Right lobe of liver (tissue), 5 donors: Measurements from ENCODE around the gene KBTBD12. TPM values are rescaled to one million over a fixed set of nuclear protein-coding genes. Genes with fewer than 3 reads are reported as not detected.

ENCODE experiments used
- small RNA-seq, 2 experiments: library from RNA; depleted of rRNA; stranded (forward); fragments of <200 nt; gene quantifications; one replicate each; pipeline ENCODE3, GENCODE V24; 2016
- total RNA-seq, 6 experiments: library from RNA; depleted of rRNA in 2 of 6; stranded (reverse); fragments of >200 nt in 2 of 6; fragmentation: NEBNext Ultra II Directional in 3 of 6; extraction: Animal tissue kit (Norgen Biotek cat#: 25700) in 3 of 6; gene quantifications; one replicate each; pipeline versions ENCODE4 v1.1.0 to v1.2.4, GENCODE V29; 2016 to 2023
- donor health status: DM: no; HTN: no; CAD: no.
- donor health status: DM: no; HTN: no; CAD: no.
- donor health status: DM: no; HTN: yes; CAD: no.
- donor health status: DM: no; HTN: yes; CAD: no.

The KBTBD12 gene
- total RNA-seq, 6 experiments from 2014 or later: 0.22 TPM; not detected in 5

Small RNA genes lying within 50 kb of the gene (small RNA-seq; reads per million reads assigned to genes)
- gene RNA5SP139: 0 to 0.29 reads per million in 2 experiments

Other genes starting within 250 kb of the KBTBD12 start
- gene ABTB1, start 242.3 kb upstream of the KBTBD12 start, total RNA-seq: 10 to 100 TPM in 5 of 6 experiments, 1 to 10 TPM in 1; 9.4 to 20.3 (median 12.2) TPM
- gene MGLL, start 92.7 kb upstream of the KBTBD12 start, total RNA-seq: 100 to 1,000 TPM in 5 of 6 experiments, 10 to 100 TPM in 1; 97.0 to 168 (median 115) TPM
- gene SEC61A1, start 137.2 kb downstream of the KBTBD12 start, total RNA-seq: 100 to 1,000 TPM; 120 to 187 (median 151) TPM
- gene RUVBL1, start 208.6 kb downstream of the KBTBD12 start, total RNA-seq: 10 to 100 TPM in 5 of 6 experiments, 1 to 10 TPM in 1; 8.6 to 20.3 (median 12.9) TPM
- 10 to 100 TPM; 10.1 to 24.0 (median 13.4) TPM for gene EEFSEC, start 238.2 kb downstream of the KBTBD12 start, total RNA-seq